ENCODE results near the gene CLEC16A. TPM values are rescaled to one million over a fixed set of nuclear protein-coding genes. Genes with fewer than 3 reads are reported as not detected.
A peak's percentile ranks its signal among the peaks of the same experiment; 100 is the strongest.

The CLEC16A gene
- total RNA-seq, 2 experiments from 2014 or later = 25.5 to 26.7 TPM

DNA sequence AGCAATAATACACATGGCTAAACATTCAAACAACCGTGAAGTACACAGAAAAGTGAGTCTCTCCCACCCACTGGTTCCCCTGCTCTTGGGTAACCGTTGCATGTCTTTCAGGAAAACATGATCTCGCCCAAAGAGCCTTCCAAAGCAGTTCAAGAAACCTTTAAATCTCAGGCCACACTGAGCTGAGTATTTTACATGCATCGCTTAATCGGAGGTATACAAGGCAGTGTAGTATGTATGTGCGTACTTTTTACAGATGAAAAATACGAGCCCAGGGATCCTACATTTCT is 1.4 kb upstream of the CLEC16A start:
- Mint-ChIP-seq H3K36me3 (peaks cover 9% of the 10 kb centered on the region), H3K4me3 (peak overlapping the region; percentile 70), H3K9me3 (no peaks in the 10 kb centered on the region), H3K4me1 (ENCODE audit: low read depth) (peaks cover 66% of the 10 kb centered on the region), H3K27ac (no peak overlapping the region), H3K27me3 (no peaks in the 10 kb centered on the region)
- DNase-seq = no peak
- intact Hi-C loops (cut with micrococcal nuclease) = loop anchor here (2.0 to 5.0 kb wide), 3 partner anchors 198 to 974 kb away; partner anchors contain the start of gene GSPT1
- ChIA-PET POLR2A (no interaction called here), CTCF (no interaction called here)

GRCh38 chr16:10945065-10945787 is 862 bp downstream of the CLEC16A start:
- peaks cover 1% of the 10 kb centered on the region for H3K36me3 Mint-ChIP-seq
- peaks cover 60% of the 10 kb centered on the region for H3K4me1 Mint-ChIP-seq (ENCODE audit: low read depth)
- POLR2A ChIA-PET = interaction anchor here (1.1 kb wide), 1 partner anchor 312 kb away, joined by 5 read pairs; no protein-coding TSS in a partner anchor
- no peaks in the 10 kb centered on the region for H3K27me3 Mint-ChIP-seq
- H3K27ac Mint-ChIP-seq = peak overlapping the region; percentile 57
- intact Hi-C loops (cut with micrococcal nuclease) = no loop called here
- CTCF ChIA-PET = interaction anchor here (0.8 to 1.7 kb wide), 3 partner anchors 9 to 273 kb away, joined by 3 to 6 read pairs (median 4); no protein-coding TSS in a partner anchor
- no peaks in the 10 kb centered on the region for H3K9me3 Mint-ChIP-seq
- H3K4me3 Mint-ChIP-seq = peak overlapping the region; percentile 85
- no peak for DNase-seq

DNA sequence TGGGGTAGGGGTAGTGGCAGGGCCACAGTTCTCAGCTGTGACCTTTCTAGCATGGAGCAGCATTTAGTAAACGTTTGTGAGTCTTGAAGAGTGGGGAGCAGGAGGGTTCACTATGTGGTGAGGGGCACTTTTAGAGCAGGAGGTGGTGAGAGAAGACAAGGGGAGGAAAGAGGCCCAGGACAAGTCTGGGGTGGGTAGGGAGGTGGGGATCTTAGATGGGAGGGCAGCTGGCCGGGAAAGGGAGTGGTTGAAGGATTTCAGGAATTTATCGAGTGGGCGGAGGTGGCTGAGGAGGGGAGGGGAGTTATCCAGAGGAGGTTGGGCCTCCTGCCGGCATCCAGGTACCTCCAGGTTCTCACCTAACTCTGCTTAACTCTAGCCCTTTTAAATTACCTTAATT is 1.9 kb downstream of the CLEC16A start:
- H3K4me1 Mint-ChIP-seq (ENCODE audit: low read depth) = peaks cover 59% of the 10 kb centered on the region
- ChIA-PET CTCF (interaction anchor here (1.8 kb wide), 1 partner anchor 18 kb away, joined by 5 read pairs; no protein-coding TSS in a partner anchor), POLR2A (no interaction called here)
- H3K36me3 Mint-ChIP-seq = no peaks in the 10 kb centered on the region
- no peaks in the 10 kb centered on the region for H3K9me3 Mint-ChIP-seq
- H3K4me3 Mint-ChIP-seq = no peak overlapping the region
- DNase-seq = no peak
- H3K27me3 Mint-ChIP-seq = no peaks in the 10 kb centered on the region
- no peak overlapping the region for H3K27ac Mint-ChIP-seq
- intact Hi-C loops (cut with micrococcal nuclease) = no loop called here

GRCh38 chr16:10947211-10947787 is 2.9 kb downstream of the CLEC16A start:
- peaks cover 62% of the 10 kb centered on the region for H3K4me1 Mint-ChIP-seq (ENCODE audit: low read depth)
- POLR2A ChIA-PET = interaction anchor here (0.5 kb wide), 1 partner anchor 307 kb away, joined by 3 read pairs; no protein-coding TSS in a partner anchor
- H3K9me3 Mint-ChIP-seq = no peaks in the 10 kb centered on the region
- H3K36me3 Mint-ChIP-seq = no peaks in the 10 kb centered on the region
- no peaks in the 10 kb centered on the region for H3K27me3 Mint-ChIP-seq
- intact Hi-C loops (cut with micrococcal nuclease) = no loop called here
- CTCF ChIA-PET = interaction anchor here (0.8 to 1.8 kb wide), 2 partner anchors 17 to 409 kb away, joined by 3 to 5 read pairs; no protein-coding TSS in a partner anchor
- DNase-seq = no peak
- no peak overlapping the region for H3K27ac Mint-ChIP-seq
- H3K4me3 Mint-ChIP-seq = no peak overlapping the region

DNA sequence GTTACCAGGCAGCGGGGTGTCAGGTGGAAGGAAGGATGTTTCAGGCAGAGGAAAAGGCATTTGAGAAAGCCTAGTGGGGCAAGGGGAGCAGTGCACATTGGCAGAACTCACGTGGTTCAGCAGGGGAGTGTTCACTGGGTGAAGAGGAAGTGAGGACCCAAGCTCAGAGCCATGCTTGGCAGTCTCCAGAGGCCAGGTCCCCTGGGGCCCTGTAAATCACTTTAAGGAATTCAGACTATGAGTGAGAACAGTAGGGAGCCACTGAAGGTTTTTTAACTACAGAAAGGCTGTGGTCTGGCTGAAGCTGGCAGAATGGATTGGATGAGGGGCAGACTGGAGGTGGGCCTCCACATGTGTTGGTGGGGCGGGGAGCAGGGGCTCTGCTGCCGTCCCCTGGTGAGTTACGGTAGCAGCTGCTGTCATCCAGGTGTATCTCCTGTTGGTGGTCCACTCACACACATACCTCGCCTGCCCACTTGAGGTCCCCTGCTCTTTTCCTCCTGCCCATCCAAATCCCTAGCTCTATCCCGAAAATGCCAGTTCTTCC is 5.1 kb downstream of the CLEC16A start:
- peak; percentile 69 for DNase-seq
- intact Hi-C loops (cut with micrococcal nuclease) = no loop called here
- no peaks in the 10 kb centered on the region for H3K36me3 Mint-ChIP-seq
- H3K4me1 Mint-ChIP-seq (ENCODE audit: low read depth) = peaks cover 56% of the 10 kb centered on the region
- H3K9me3 Mint-ChIP-seq = no peaks in the 10 kb centered on the region
- CTCF ChIA-PET = interaction anchor here (0.5 to 7.8 kb wide), 3 partner anchors 15 to 848 kb away, joined by 3 to 62 read pairs (median 4); partner anchors contain the start of gene ZC3H7A
- POLR2A ChIA-PET = interaction anchor here (0.8 to 1.4 kb wide), 2 partner anchors 15 to 206 kb away, joined by 3 to 4 read pairs; partner anchors contain the start of gene NUBP1
- H3K4me3 Mint-ChIP-seq = no peak overlapping the region
- peak overlapping the region; percentile 42 for H3K27ac Mint-ChIP-seq
- no peaks in the 10 kb centered on the region for H3K27me3 Mint-ChIP-seq

- H3K4me3 Mint-ChIP-seq = no peak overlapping the region
- no peak for DNase-seq
- POLR2A ChIA-PET = interaction anchor here (0.6 to 1.2 kb wide), 2 partner anchors 14 to 654 kb away, joined by 3 to 5 read pairs; no protein-coding TSS in a partner anchor
- peaks cover 59% of the 10 kb centered on the region for H3K4me1 Mint-ChIP-seq (ENCODE audit: low read depth)
- no peaks in the 10 kb centered on the region for H3K27me3 Mint-ChIP-seq
- CTCF ChIA-PET = interaction anchor here (0.5 to 7.8 kb wide), 4 partner anchors 14 to 847 kb away, joined by 3 to 62 read pairs (median 5); partner anchors contain the start of gene ZC3H7A
- intact Hi-C loops (cut with micrococcal nuclease) = loop anchor here (5.0 kb wide), 1 partner anchor 37 kb away; no protein-coding TSS in a partner anchor
- H3K9me3 Mint-ChIP-seq = no peaks in the 10 kb centered on the region
- no peaks in the 10 kb centered on the region for H3K36me3 Mint-ChIP-seq
- no peak overlapping the region for H3K27ac Mint-ChIP-seq
Observed at GRCh38 chr16:10950393-10950792, 6.0 kb downstream of the CLEC16A start.

DNA sequence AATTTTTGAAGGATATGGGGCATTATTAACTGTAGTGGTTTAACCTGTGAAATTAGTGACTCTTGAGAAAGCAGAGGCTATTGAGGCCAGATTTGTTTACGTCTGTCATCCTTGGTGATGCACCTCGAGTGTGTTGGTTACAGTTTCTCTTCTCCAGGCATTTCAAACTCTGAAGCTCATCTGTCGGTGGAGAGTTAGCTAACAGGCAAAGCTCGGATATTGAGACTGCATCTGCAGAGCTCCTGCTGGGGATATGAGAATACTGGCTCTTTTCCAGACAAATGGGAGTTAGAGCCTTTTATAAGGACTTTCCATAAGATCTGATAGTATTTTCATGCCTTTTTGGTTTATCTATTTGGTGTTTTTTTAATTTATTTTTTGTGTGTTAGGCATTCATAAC is 6.7 kb downstream of the CLEC16A start:
- DNase-seq = no peak
- no peaks in the 10 kb centered on the region for H3K36me3 Mint-ChIP-seq
- POLR2A ChIA-PET = interaction anchor here (0.6 to 1.2 kb wide), 2 partner anchors 13 to 653 kb away, joined by 3 to 5 read pairs; no protein-coding TSS in a partner anchor
- H3K4me3 Mint-ChIP-seq = no peak overlapping the region
- intact Hi-C loops (cut with micrococcal nuclease) = loop anchor here (5.0 kb wide), 1 partner anchor 36 kb away; no protein-coding TSS in a partner anchor
- no peaks in the 10 kb centered on the region for H3K27me3 Mint-ChIP-seq
- H3K27ac Mint-ChIP-seq = no peak overlapping the region
- peaks cover 58% of the 10 kb centered on the region for H3K4me1 Mint-ChIP-seq (ENCODE audit: low read depth)
- no peaks in the 10 kb centered on the region for H3K9me3 Mint-ChIP-seq
- CTCF ChIA-PET = interaction anchor here (1.0 to 7.8 kb wide), 3 partner anchors 9 to 454 kb away, joined by 3 to 62 read pairs (median 3); partner anchors contain the start of gene DEXI

- no peaks in the 10 kb centered on the region for H3K27me3 Mint-ChIP-seq
- no peak overlapping the region for H3K4me3 Mint-ChIP-seq
- peaks cover 7% of the 10 kb centered on the region for H3K36me3 Mint-ChIP-seq
- DNase-seq = no peak
- CTCF ChIA-PET = interaction anchor here (0.8 to 7.8 kb wide), 18 partner anchors 9 to 710 kb away, joined by 3 to 62 read pairs (median 4); partner anchors contain the start of gene SOCS1
- peaks cover 58% of the 10 kb centered on the region for H3K4me1 Mint-ChIP-seq (ENCODE audit: low read depth)
- POLR2A ChIA-PET = interaction anchor here (1.0 to 1.4 kb wide), 3 partner anchors 9 to 18 kb away, joined by 3 to 7 read pairs (median 3); no protein-coding TSS in a partner anchor
- intact Hi-C loops (cut with micrococcal nuclease) = loop anchor here (1.0 to 5.0 kb wide), 2 partner anchors 32 to 450 kb away; no protein-coding TSS in a partner anchor
- H3K9me3 Mint-ChIP-seq = no peaks in the 10 kb centered on the region
- H3K27ac Mint-ChIP-seq = peak overlapping the region; percentile 21
Observed at GRCh38 chr16:10954903-10955302, 10.5 kb downstream of the CLEC16A start.

GRCh38 chr16:10957771-10958482 is 13.6 kb downstream of the CLEC16A start:
- Mint-ChIP-seq H3K9me3 (no peaks in the 10 kb centered on the region), H3K36me3 (peaks cover 18% of the 10 kb centered on the region), H3K27ac (peak overlapping the region; percentile 87), H3K27me3 (no peaks in the 10 kb centered on the region), H3K4me3 (peak overlapping the region; percentile 7), H3K4me1 (ENCODE audit: low read depth) (peaks cover 73% of the 10 kb centered on the region)
- ChIA-PET POLR2A (interaction anchor here (0.6 to 2.8 kb wide), 10 partner anchors 9 to 609 kb away, joined by 3 to 15 read pairs (median 4); partner anchors contain the start of gene SOCS1), CTCF (interaction anchor here (0.6 to 1.8 kb wide), 9 partner anchors 7 to 449 kb away, joined by 3 to 7 read pairs (median 4); partner anchors contain the start of gene SOCS1)
- peak; percentile 65 for DNase-seq
- intact Hi-C loops (cut with micrococcal nuclease) = loop anchor here (1.0 kb wide), 1 partner anchor 7 kb away; no protein-coding TSS in a partner anchor

DNA sequence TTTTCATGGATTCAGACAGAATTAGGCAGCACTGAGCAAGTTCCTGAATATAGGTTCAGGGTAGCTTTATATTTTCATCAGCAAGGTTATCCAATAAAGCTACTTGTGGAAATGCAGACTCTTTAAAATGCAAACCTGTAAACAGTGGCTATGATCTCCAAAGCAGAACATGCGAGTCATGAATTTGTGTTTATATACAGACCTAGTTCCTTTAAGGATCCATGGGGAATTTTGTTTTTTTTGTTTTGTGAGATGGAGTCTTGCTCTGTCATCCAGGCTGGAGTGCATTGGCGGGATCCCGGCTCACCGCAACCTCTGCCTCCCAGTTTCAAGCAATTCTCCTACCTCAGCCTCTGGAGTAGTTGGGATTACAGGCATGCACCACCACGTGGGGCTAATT is 14.8 kb downstream of the CLEC16A start:
- peak overlapping the region; percentile 87 for H3K27ac Mint-ChIP-seq
- peaks cover 27% of the 10 kb centered on the region for H3K36me3 Mint-ChIP-seq
- POLR2A ChIA-PET = interaction anchor here (1.4 to 2.4 kb wide), 2 partner anchors 135 to 296 kb away, joined by 3 to 15 read pairs; partner anchors contain the start of gene SOCS1
- CTCF ChIA-PET = interaction anchor here (1.0 to 1.4 kb wide), 3 partner anchors 259 to 1109 kb away, joined by 3 read pairs; partner anchors contain the start of gene SOCS1
- no peaks in the 10 kb centered on the region for H3K9me3 Mint-ChIP-seq
- H3K4me3 Mint-ChIP-seq = no peak overlapping the region
- no peak for DNase-seq
- intact Hi-C loops (cut with micrococcal nuclease) = no loop called here
- no peaks in the 10 kb centered on the region for H3K27me3 Mint-ChIP-seq
- H3K4me1 Mint-ChIP-seq (ENCODE audit: low read depth) = peaks cover 80% of the 10 kb centered on the region

DNA sequence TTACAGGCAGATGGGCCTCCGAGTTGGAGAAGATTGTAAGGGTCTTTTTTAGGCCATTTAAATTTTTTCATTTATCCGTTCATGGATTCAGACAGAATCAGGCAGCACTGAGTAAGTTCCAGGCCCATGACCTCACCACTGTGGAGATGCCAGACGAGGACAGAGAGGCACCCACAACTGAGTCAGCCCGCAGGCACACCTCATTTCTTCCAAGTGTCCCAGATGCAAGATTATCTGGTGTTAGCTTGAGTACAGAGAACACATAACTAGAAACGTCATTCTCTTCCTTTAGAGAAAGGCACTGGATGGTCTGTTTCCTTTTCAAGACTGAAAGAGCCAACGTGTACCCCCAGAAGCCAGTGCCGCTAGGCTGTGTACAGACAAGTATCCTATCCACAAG is 16.9 kb downstream of the CLEC16A start:
- CTCF ChIA-PET = interaction anchor here (0.7 to 6.0 kb wide), 4 partner anchors 23 to 500 kb away, joined by 4 to 45 read pairs (median 8); no protein-coding TSS in a partner anchor
- H3K27ac Mint-ChIP-seq = peak overlapping the region; percentile 67
- intact Hi-C loops (cut with micrococcal nuclease) = loop anchor here (5.0 to 10.0 kb wide), 4 partner anchors 574 to 1124 kb away; partner anchors contain the start of gene SNN
- H3K27me3 Mint-ChIP-seq = no peaks in the 10 kb centered on the region
- POLR2A ChIA-PET = interaction anchor here (1.1 kb wide), 1 partner anchor 264 kb away, joined by 10 read pairs; no protein-coding TSS in a partner anchor
- peak; percentile 72 for DNase-seq
- H3K4me1 Mint-ChIP-seq (ENCODE audit: low read depth) = peaks cover 79% of the 10 kb centered on the region
- H3K4me3 Mint-ChIP-seq = no peak overlapping the region
- peaks cover 6% of the 10 kb centered on the region for H3K9me3 Mint-ChIP-seq
- peaks cover 34% of the 10 kb centered on the region for H3K36me3 Mint-ChIP-seq

Data from activated CD4-positive, alpha-beta memory T cell treated with anti-CD3 and anti-CD28 coated beads for 36 hours (primary cell).